Endothelial cell of umbilical vein (primary cell): ENCODE results near the gene UNC5C.

Experiments used
- CTCF ChIP-seq, 2 donors: IDR thresholded peaks; 1 replicate in 1 of 2; 2 replicates in 1 of 2; pipeline ENCODE4 v1.5.1; 2011; ENCODE audit warnings: low read length in 2 of 2, mild to moderate bottlenecking in 2 of 2, moderate library complexity in 2 of 2, control low read depth in 1 of 2, inconsistent platforms in 1 of 2, low read depth in 1 of 2; ENCODE audit not compliant: insufficient read depth in 1 of 2; ENCODE audit errors: extremely low read depth in 1 of 2
- EZH2 ChIP-seq: IDR thresholded peaks from 2 replicates; pipeline ENCODE4 v1.6.1; 2012; ENCODE audit warnings: borderline replicate concordance, low read depth, mild to moderate bottlenecking, moderate library complexity, low read length, inconsistent platforms; ENCODE audit not compliant: severe bottlenecking
- MYC ChIP-seq: IDR thresholded peaks from one replicate; pipeline ENCODE4 v1.6.1; 2011; ENCODE audit warnings: mild to moderate bottlenecking, low read depth, low read length
- POLR2A ChIP-seq: IDR thresholded peaks from 2 replicates; pipeline ENCODE4 v1.6.1; 2012; ENCODE audit warnings: low read depth, mild to moderate bottlenecking, control low read depth, low read length
- POLR2AphosphoS5 ChIP-seq: IDR thresholded peaks from 2 replicates; pipeline ENCODE4 v1.6.1; 2012; ENCODE audit warnings: low read depth, mild to moderate bottlenecking, control low read depth, low read length, moderate library complexity; ENCODE audit not compliant: insufficient read depth

GRCh38 chr4:95550115-95550987 is 1.6 kb upstream of the UNC5C start:
- no peak for TF ChIP-seq CTCF (IDR thresholded peaks at IDR 0.05; ENCODE audit: extremely low read depth in 1 of 2, insufficient read depth in 1 of 2, low read depth in 1 of 2, low read length in 2 of 2)
- no peak for TF ChIP-seq POLR2A
- TF ChIP-seq POLR2AphosphoS5: no peak
- no peak for TF ChIP-seq EZH2
- TF ChIP-seq MYC: no peak
